Keratinocyte (primary cell): ENCODE results near the gene NRG3. TPM values are rescaled to one million over a fixed set of nuclear protein-coding genes. Genes with fewer than 3 reads are reported as not detected.

Source experiments
- DNase-seq: peaks from one replicate; pipeline ENCODE4 v3.0.0-alpha.2; 2011; ENCODE audit warnings: low read depth, missing footprints, low spot score
- FAIRE-seq: peaks from 2 replicates; lab custom pipeline; 2011; peaks lifted over from hg19 to GRCh38; lab: Jason Lieb, UNC
- H2AFZ ChIP-seq: 2 replicates; pipeline ENCODE4 v1.6.0; 2012; ENCODE audit warnings: low read length, control low read depth, inconsistent platforms; ENCODE audit not compliant: control insufficient read depth
- H3K27ac ChIP-seq: 2 replicates; pipeline ENCODE4 v1.5.1; 2011; ENCODE audit warnings: low read length; ENCODE audit not compliant: control insufficient read depth, insufficient read depth
- H3K27me3 ChIP-seq: 3 replicates; pipeline ENCODE4 v1.6.0; 2011; ENCODE audit warnings: low read length; ENCODE audit not compliant: control insufficient read depth, insufficient read depth; ENCODE audit errors: extremely low read depth
- H3K36me3 ChIP-seq, 2 experiments: 2 replicates in 1 of 2; 3 replicates in 1 of 2; pipeline ENCODE4 v1.5.1; 2011; ENCODE audit warnings: low read length in 2 of 2, mild to moderate bottlenecking in 1 of 2; ENCODE audit not compliant: control insufficient read depth in 2 of 2, insufficient read depth in 2 of 2; ENCODE audit errors: extremely low read depth in 1 of 2
- H3K4me1 ChIP-seq: 3 replicates; pipeline ENCODE4 v1.5.1; 2011; ENCODE audit warnings: low read length; ENCODE audit not compliant: control insufficient read depth, insufficient read depth; ENCODE audit errors: extremely low read depth
- H3K4me2 ChIP-seq: 3 replicates; pipeline ENCODE4 v1.6.0; 2011; ENCODE audit warnings: low read depth, low read length; ENCODE audit not compliant: control insufficient read depth, insufficient read depth; ENCODE audit errors: extremely low read depth
- H3K4me3 ChIP-seq, 3 experiments: fragments of 200-600 bp in 1 of 3; sonication (generic) in 1 of 3; 2 replicates in 2 of 3; 3 replicates in 1 of 3; pipeline ENCODE4 v1.5.1; 2011 to 2016; ENCODE audit warnings: low read length in 3 of 3, mild to moderate bottlenecking in 3 of 3, control low read depth in 2 of 3, inconsistent platforms in 1 of 3, low read depth in 1 of 3, mixed read lengths in 1 of 3, mixed run types in 1 of 3, moderate library complexity in 1 of 3; ENCODE audit not compliant: control insufficient read depth in 2 of 3, insufficient read depth in 2 of 3; ENCODE audit errors: extremely low read depth in 1 of 3
- H3K79me2 ChIP-seq: 2 replicates; pipeline ENCODE4 v1.6.0; 2012; ENCODE audit warnings: low read length; ENCODE audit not compliant: control insufficient read depth, insufficient read depth
- H3K9ac ChIP-seq: 3 replicates; pipeline ENCODE4 v1.6.0; 2011; ENCODE audit warnings: low read length; ENCODE audit not compliant: control insufficient read depth, insufficient read depth; ENCODE audit errors: extremely low read depth
- H3K9me1 ChIP-seq: 3 replicates; pipeline ENCODE4 v1.6.0; 2011; ENCODE audit warnings: low read length; ENCODE audit not compliant: control insufficient read depth, insufficient read depth; ENCODE audit errors: extremely low read depth
- H3K9me3 ChIP-seq: 2 replicates; pipeline ENCODE4 v1.5.1; 2012; ENCODE audit warnings: low read depth, low read length; ENCODE audit not compliant: control insufficient read depth
- H4K20me1 ChIP-seq: 3 replicates; pipeline ENCODE4 v1.6.0; 2011; ENCODE audit warnings: low read length; ENCODE audit not compliant: control insufficient read depth, insufficient read depth; ENCODE audit errors: extremely low read depth
- CTCF ChIP-seq, 3 experiments: IDR thresholded peaks in 1 of 3; conservative IDR thresholded peaks in 1 of 3; optimal IDR thresholded peaks in 1 of 3; 2 replicates in 2 of 3; 3 replicates in 1 of 3; pipeline versions ENCODE3 to v1.5.1; 2011; ENCODE audit warnings: low read length in 3 of 3, mild to moderate bottlenecking in 3 of 3, moderate library complexity in 2 of 3, control low read depth in 1 of 3, inconsistent platforms in 1 of 3; ENCODE audit not compliant: insufficient read depth in 2 of 3; ENCODE audit errors: extremely low read depth in 1 of 3
- EZH2 ChIP-seq: IDR thresholded peaks from one replicate; pipeline ENCODE4 v1.6.1; 2012; ENCODE audit warnings: inconsistent platforms, mild to moderate bottlenecking, low read length, moderate library complexity
- dilution Hi-C: fragments of 300-500 bp; cut with MboI; formaldehyde crosslinking; loops from one replicate; pipeline ENCODE4 v1.7.0; 2020; ENCODE audit warnings: low sequenced_read_pairs; ENCODE audit not compliant: extremely low pct_ligation_motif_present
- polyA plus RNA-seq, 5 experiments: library from polyadenylated mRNA; depleted of rRNA in 3 of 5; stranded (reverse) in 3 of 5; stranded (forward) in 1 of 5; unstranded in 1 of 5; fragments of >200 nt; gene quantifications; 1 replicate in 1 of 5; 2 replicates in 3 of 5; 3 replicates in 1 of 5; pipeline versions ENCODE4 v1.2.1 to v1.2.3, GENCODE V29; 2011 to 2012; ENCODE audit warnings: missing spikeins in 2 of 5, low read depth in 1 of 5, low replicate concordance in 1 of 5

Gene NRG3
- polyA plus RNA-seq, 1 donor (not counting 4 experiments of a cell fraction or from before 2014, with no cell fraction given): not detected

GRCh38 chr10:82742478-82742877 is 867.5 kb downstream of the NRG3 start:
- H3K4me3 ChIP-seq: no peak overlapping the region
- H4K20me1 ChIP-seq: no peaks in the 10 kb centered on the region
- no peaks in the 10 kb centered on the region for H3K36me3 ChIP-seq
- DNase-seq (no peak), FAIRE-seq (no peak)
- H3K4me2 ChIP-seq: no peak overlapping the region
- no peaks in the 10 kb centered on the region for H3K27me3 ChIP-seq
- no peaks in the 10 kb centered on the region for H3K4me1 ChIP-seq
- no peak overlapping the region for H3K27ac ChIP-seq
- H2AFZ ChIP-seq: no peak overlapping the region
- dilution Hi-C loops: no loop called here
- H3K9me1 ChIP-seq: no peaks in the 10 kb centered on the region
- TF ChIP-seq EZH2 (no peak), CTCF (optimal IDR thresholded peaks at IDR 0.05 in 1 of 3, IDR thresholded peaks at IDR 0.05 in 1 of 3, conservative IDR thresholded peaks at IDR 0.05 in 1 of 3; ENCODE audit: extremely low read depth in 1 of 3, insufficient read depth in 2 of 3, low read length in 3 of 3) (no peak)
- H3K9ac ChIP-seq: no peak overlapping the region
- no peaks in the 10 kb centered on the region for H3K9me3 ChIP-seq
- H3K79me2 ChIP-seq: no peaks in the 10 kb centered on the region

- Histone ChIP-seq H3K27ac (no peak overlapping the region), H3K36me3 (no peaks in the 10 kb centered on the region), H3K9me1 (no peaks in the 10 kb centered on the region), H3K9me3 (no peaks in the 10 kb centered on the region), H2AFZ (no peak overlapping the region), H3K9ac (no peak overlapping the region), H3K27me3 (no peaks in the 10 kb centered on the region), H4K20me1 (no peaks in the 10 kb centered on the region), H3K79me2 (no peaks in the 10 kb centered on the region), H3K4me3 (no peak overlapping the region), H3K4me1 (no peaks in the 10 kb centered on the region), H3K4me2 (no peak overlapping the region)
- no peak for TF ChIP-seq EZH2
- TF ChIP-seq CTCF (optimal IDR thresholded peaks at IDR 0.05 in 1 of 3, IDR thresholded peaks at IDR 0.05 in 1 of 3, conservative IDR thresholded peaks at IDR 0.05 in 1 of 3; ENCODE audit: extremely low read depth in 1 of 3, insufficient read depth in 2 of 3, low read length in 3 of 3): no peak
- dilution Hi-C loops: no loop called here
- no peak for FAIRE-seq
- DNase-seq: no peak
These were observed 867.9 kb downstream of the NRG3 start for GRCh38 chr10:82742898-82743297.
